Left renal pelvis (tissue), 4 donors: ENCODE results near the gene NELL1. TPM values are rescaled to one million over a fixed set of nuclear protein-coding genes. Genes with fewer than 3 reads are reported as not detected.

Source experiments
- DNase-seq, 4 donors: peaks; one replicate each; pipeline ENCODE4 v3.0.0-alpha.2; 2013; ENCODE audit warnings: low read depth in 4 of 4, low spot score in 3 of 4
- polyA plus RNA-seq, 4 donors: library from polyadenylated mRNA; unstranded; fragments of 120-200 nt; gene quantifications; one replicate each; pipeline ENCODE4 v1.2.1, GENCODE V29; 2013; ENCODE audit not compliant: insufficient read length in 4 of 4

The NELL1 gene
- polyA plus RNA-seq, 4 donors: 0.98 to 3.6 (median 2.6) TPM

- no peak for DNase-seq
Observed at GRCh38 chr11:20661850-20662249, 7.5 kb upstream of the NELL1 start.

- no peak for DNase-seq
Observed at GRCh38 chr11:20668131-20668809, 1.1 kb upstream of the NELL1 start.

GRCh38 chr11:20669820-20670684, 666 bp downstream of the NELL1 start:
- no peak for DNase-seq

- no peak for DNase-seq
Observed at GRCh38 chr11:20670932-20671403, 1.6 kb downstream of the NELL1 start.

- no peak for DNase-seq
Observed at GRCh38 chr11:20671856-20672546, 2.6 kb downstream of the NELL1 start.

- DNase-seq: no peak
Observed at GRCh38 chr11:20672575-20672974, 3.2 kb downstream of the NELL1 start.

GRCh38 chr11:20676658-20677057, 7.3 kb downstream of the NELL1 start:
- no peak for DNase-seq

- DNase-seq: no peak
Observed at GRCh38 chr11:20688761-20689160, 19.4 kb downstream of the NELL1 start.

- no peak for DNase-seq
Observed at GRCh38 chr11:20707876-20708275, 38.5 kb downstream of the NELL1 start.

- no peak for DNase-seq
Observed at GRCh38 chr11:20712912-20713311, 43.5 kb downstream of the NELL1 start.

- no peak for DNase-seq
Observed at GRCh38 chr11:20715464-20715863, 46.1 kb downstream of the NELL1 start.

GRCh38 chr11:20715931-20716330, 46.5 kb downstream of the NELL1 start:
- no peak for DNase-seq

- no peak for DNase-seq
Observed at GRCh38 chr11:20719821-20720220, 50.4 kb downstream of the NELL1 start.

GRCh38 chr11:20723366-20723765, 54.0 kb downstream of the NELL1 start:
- no peak for DNase-seq

- DNase-seq: no peak
Observed at GRCh38 chr11:20729597-20730105, 60.3 kb downstream of the NELL1 start.

- DNase-seq: no peak
Observed at GRCh38 chr11:20731676-20732215, 62.4 kb downstream of the NELL1 start.

- no peak for DNase-seq
Observed at GRCh38 chr11:20739107-20739506, 69.7 kb downstream of the NELL1 start.

- no peak for DNase-seq
Observed at GRCh38 chr11:20739577-20739976, 70.2 kb downstream of the NELL1 start.

- no peak for DNase-seq
Observed at GRCh38 chr11:20754933-20755332, 85.5 kb downstream of the NELL1 start.

GRCh38 chr11:20759541-20759940, 90.2 kb downstream of the NELL1 start:
- DNase-seq: no peak

- DNase-seq: no peak
Observed at GRCh38 chr11:20760811-20761210, 91.4 kb downstream of the NELL1 start.
